ENCODE results near the gene MORN2.

Gene MORN2

DNA sequence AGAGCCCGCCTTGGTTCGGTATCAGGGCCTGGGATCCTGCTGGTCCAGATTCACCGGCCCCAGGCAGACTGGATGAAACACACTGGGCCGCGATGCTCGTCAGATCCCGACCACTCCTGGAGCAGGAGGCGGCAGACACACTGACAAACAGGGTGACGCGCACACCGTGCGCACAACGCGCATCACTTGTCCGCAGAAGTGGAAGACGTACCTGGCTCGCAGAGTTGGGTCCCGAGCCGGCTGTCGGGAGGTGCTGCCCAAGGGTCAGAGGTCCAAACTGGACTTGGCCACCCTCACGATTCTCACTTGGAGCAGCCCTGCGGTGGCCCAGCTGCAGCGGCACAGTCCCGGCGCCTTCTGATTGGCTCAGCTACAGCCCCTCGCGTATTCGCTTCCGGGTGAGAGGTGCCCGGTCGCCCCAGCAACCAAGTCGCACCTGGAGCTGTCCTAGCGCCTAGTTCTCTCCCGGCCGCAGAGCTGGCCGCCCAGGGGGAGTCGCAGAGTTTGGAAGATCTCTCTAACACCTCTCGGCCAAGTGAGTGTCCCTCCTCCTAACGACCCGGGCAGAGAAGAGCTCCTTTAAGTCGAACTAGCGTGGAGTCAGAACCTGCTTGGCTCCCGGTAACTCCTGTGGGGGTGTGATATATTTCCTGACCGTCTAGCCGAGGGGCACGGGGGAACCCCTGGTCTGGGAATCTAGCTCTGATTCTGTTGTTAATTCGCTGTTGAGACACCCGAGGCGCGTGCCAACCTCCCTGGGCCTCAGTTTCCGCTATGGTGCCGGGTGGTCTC lies at the start of gene MORN2, which contains the start of gene DHX57:
MORN2 (plus strand) TSS at position 401 of the 792 bp plus-strand sequence.
DHX57 (minus strand) TSS at position 359 of the 792 bp plus-strand sequence. CDS start 7,529 bp downstream, outside the sequence.
- peak; percentile 51 for DNase-seq

GRCh38 chr2:38827539-38828145 lies 48.1 kb upstream of the MORN2 start:
- DNase-seq = peak; percentile 31

DNA sequence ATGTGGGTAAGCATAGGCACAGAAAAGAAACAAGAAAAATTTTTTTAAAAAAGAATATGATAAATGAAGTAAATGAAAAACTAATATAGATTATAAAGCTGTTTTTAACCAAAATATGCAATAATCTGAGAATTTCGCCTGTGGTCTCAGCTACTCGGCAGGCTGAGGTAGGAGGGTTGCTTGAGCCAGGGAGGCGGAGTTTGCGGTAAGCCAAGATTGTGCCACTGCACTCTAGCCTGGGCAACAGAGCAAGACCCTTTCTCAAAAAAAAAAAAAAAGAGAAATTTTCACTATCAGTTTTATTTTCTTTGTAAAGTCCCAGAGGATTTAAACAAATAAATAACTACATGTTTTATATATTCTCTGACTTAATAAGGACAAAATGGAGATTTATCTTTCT lies 47.3 kb upstream of the MORN2 start:
- DNase-seq = no peak

DNA sequence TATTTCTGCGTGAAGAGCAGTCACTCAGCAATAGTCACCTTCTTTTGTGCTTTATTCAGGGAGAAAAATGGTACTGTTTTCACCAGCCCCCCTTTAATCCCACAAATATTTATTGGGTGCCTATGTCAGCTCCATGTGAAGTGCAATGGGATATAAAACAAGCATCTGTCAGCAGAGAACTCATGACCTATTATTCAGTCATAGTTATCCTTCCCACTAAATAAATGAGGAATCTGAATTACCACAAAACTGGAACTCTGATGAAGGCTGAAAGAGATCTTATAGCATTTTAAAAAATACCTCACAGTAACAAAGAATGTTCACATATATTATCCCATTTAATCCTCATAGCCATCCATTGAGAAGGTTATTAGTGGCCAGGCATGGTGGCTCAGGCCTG lies 45.8 kb upstream of the MORN2 start:
- no peak for DNase-seq

DNA sequence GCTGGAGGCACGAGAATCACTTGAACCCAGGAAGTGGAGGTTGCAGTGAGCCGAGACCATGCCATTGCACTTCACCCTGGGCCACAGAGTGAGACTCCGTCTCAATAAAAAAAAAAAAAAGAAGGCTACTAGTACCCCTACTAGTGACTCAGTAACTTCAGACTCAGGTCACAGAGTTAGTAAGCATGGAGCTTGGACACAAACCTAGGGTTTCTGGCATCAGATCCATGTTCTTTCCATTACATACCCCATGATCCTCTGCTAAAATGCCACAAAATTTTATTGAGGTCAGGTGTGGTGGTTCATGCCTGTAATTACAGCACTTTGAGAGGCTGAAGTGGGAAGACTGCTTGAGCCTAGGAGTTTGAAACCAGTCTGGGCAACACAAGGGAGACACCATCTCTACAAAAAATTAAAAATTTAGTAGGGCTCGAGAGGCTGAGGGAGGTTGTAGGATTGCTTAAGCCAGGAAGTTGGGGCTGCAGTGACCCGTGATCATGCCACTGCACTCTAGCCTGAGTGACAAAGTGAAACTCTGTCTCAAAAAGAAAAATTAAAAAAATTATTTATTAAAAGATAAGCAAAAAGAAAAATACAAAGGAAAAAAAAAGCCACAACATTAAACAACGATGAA lies 45.1 kb upstream of the MORN2 start:
- DNase-seq = no peak

DNA sequence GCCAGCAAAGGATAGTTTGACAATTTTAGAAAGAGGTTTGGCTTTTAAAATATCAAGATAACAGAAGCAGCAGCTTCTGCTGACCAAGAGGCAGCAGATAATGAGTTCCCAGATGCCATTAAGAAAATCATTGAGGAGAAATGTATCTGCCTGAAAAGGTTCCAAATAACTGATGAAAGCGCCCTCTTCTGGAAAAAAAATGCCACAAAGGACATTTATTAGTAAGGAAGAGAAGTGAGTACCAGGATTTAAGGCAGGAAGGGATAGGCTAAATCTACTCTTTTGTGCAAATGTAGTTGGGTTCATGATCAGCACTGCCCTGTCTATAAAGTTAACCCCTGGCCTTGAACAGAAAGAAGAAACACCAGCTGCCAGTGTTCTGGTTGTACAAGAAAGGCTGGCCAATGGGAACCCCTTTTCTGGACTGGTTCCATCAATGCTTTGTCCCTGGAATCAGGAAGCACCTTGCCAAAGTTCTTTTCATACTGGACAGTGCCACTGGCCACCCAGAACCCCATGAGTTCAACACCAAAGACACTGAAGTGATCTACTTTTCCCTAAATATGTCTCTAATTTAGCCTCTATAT lies 40.7 kb upstream of the MORN2 start:
- DNase-seq = no peak

DNA sequence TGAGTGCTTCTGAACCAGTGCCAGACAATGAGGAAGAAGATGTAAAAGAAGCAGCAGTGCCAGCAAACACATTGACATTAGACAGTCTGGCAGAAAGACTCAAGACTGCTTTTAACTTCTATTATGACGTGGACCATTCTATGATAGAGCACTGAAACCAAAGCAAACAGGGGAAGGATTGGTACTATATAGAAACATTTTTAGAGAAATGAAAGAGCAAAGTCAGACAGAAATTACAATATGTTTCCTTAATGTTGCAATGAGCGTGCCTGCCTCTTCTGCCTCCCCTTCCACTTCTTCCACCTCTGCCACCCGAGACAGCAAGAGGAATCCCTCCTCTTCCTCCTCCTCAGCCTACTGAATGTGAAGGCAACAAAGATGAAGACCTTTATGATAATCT lies 39.8 kb upstream of the MORN2 start:
- no peak for DNase-seq

DNA sequence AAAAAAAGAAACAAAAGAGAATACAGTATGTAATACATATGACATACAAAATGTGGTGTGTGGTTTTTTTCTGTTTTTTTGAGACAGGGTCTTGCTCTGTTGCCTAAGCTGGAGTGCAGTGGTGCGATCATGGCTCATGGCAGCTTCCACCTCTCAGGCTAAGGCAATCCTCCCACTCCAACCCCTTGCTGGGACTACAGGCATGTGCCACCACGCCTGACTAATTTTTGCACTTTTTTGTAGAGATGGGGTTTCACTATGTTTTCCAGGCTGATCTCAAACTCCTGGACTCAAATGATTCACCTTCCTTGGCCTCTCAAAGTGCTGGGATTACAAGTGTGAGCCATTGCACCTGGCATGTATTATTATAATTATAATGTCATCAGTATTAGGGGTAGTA lies 39.0 kb upstream of the MORN2 start:
- no peak for DNase-seq

GRCh38 chr2:38850045-38850444 lies 25.7 kb upstream of the MORN2 start:
- no peak for DNase-seq

DNA sequence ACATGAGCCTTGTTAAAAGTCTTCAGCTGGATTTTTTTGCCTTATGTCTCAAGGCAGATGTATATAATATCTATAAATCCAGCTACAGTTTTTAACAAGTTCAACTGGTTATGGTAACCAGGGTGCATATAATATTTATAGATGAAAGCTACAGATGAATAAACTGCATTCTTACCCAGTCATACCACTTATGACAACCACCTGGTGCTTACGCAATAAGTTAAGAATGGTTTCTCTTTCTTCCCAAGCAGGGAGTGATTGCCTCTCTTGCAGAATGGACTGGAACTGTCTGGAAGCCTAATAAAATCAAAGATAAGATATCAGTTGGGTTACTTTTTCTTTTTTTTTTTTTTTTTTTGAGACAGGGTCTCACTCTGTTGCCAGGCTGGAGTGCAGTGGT lies 19.6 kb upstream of the MORN2 start:
- DNase-seq = no peak

- no peak for DNase-seq
Observed at GRCh38 chr2:38862476-38862875, 13.3 kb upstream of the MORN2 start.

DNA sequence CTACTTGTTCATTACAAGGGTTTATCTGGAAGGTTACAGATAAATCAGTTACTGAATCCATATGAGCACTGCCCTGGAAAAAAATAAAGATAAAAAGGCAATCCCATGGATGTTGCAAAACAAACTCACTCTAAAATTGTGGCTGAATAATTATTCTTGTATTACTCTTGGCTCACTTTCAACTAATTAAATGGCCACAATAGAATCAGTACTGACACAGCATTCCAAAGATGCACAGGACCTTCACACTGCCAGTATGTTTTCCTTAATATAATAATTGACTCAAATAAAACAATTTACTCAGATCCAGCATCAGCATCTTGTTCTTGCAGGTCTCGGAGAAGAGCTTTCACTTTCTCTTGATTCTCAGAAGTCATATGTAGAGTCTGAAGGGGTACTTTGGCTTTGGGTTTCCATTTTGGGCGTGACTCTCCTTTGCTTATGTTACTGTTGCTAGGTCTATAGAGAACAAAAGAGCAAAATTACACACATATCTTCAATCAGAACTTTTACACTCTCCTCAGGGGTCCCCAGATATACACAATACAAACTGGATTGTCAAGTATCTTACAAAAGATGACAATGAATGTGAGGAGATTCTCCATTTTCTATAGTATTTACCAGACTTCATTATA lies 12.6 kb upstream of the MORN2 start:
- DNase-seq = no peak

DNA sequence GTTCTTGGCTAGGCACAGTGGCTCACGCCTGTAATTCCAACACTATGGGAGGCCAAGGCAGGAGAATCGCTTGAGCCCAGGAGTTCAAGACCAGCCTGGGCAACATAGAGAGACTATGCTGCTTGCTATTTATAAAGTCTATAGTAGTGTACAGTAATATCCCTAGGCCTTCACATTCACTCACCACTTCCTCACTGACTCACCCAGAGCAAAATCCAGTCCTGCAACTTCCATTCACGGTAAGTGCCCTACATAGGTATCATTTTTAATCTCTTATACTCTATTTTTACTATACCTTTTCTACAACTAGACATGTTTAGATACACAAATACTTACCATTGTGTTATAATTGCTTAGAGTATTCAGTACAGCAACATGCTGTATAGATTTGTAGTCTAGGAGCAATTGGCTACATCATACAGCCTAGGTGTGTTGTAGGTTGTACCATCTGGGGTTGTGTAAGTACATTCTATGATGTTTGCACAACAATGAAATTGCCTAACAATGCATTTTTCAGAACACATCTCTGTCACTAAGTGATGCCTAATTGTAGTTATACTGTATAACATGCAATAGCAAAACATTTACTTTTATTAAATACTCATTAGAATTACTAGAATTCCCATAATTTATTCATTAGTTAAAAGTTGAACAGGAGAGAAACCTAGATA lies 8.9 kb upstream of the MORN2 start:
- DNase-seq = no peak

DNA sequence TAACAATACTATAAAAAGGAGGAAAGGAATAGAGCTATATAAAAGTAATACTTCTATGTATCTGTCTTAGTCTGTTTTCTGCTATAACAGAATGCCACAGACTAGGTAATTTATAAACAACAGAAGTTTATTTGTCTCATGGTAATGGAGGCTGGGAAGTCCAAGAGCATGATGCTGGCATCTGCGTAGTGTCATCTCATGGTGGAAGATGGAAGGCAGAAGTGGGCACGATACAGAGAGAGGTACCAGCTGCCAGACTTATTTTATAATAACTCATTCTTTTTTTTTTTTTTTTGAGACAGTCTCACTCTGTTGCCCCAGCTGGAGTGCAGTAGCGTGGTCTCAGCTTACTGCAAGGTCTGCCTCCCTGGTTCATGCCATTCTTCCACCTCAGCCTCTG lies 4.3 kb upstream of the MORN2 start:
- no peak for DNase-seq

- no peak for DNase-seq
Observed at GRCh38 chr2:38873763-38874162, 2.0 kb upstream of the MORN2 start.

DNA sequence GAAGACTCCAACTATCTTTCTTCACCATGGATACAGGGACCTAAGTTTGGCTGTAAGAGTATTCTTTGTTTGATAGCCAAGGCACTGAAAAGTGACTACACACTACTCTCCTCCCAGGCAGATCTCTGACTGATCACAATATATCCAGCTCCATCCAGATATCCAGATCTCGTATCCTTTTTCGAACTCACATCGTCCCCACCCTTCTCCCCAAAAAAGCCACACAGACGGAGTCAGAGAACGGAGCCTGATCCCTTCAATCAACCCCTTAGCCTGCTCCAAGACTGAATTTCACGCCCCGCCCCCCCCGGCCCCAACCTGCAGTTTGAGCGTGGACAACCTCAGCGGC lies 575 bp upstream of the MORN2 start:
- DNase-seq = no peak

GRCh38 chr2:38876407-38876806 lies 631 bp downstream of the MORN2 start:
- no peak for DNase-seq

DNA sequence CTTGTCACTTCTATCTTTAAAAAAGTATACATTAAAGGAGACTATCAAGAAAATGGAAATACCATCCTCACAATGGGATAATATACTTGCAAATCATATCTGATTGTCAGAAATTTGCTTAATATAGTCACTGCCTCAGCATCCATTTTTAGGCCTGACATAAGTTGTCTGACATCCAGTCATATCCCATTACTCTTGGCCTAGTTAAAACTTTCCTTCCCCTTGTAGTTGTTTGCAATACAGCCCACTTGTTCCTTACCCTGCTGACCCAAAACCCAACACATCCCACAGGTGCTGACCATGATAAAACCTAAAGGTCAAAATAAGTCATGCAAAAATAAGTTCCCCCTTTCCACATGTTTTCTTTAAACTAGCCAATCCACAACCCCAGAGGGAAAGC lies 10.3 kb downstream of the MORN2 start:
- no peak for DNase-seq

GRCh38 chr2:38887347-38887746 lies 11.6 kb downstream of the MORN2 start:
- DNase-seq = no peak

DNA sequence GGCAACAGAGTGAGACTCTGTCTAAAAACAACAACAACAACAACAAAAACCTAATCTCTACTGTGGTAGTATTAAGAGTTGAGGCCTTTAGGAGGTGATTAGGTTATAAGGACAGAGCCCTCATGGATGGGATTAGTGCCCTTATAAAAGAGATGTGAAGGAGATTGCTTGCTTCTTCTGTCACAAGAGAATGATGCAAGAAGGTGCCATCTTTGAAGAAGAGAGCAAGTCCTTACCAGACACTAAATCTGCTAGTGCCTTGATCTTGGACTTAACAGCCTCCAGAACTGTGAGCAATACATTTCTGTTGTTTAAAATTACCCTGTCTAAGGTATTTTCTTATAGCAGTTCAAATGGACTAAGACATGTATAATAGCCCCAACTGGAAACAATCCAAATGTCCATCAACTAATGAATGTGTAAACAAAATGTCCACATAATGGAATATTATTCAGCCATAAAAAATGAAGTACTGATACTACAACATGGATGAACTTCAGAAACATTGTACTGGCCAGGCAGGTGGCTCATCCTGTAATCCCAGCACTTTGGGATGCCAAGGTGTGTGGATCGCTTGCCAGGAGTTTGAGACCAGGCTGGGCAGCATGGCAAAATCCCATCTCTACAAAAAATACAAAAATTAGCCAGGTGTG lies 12.3 kb downstream of the MORN2 start:
- DNase-seq = no peak

GRCh38 chr2:38889045-38889444 lies 13.3 kb downstream of the MORN2 start:
- DNase-seq = no peak

- DNase-seq = no peak
Observed at GRCh38 chr2:38889575-38889974, 13.8 kb downstream of the MORN2 start, which contains the start of gene ARHGEF33. TSS of gene ARHGEF33 (plus strand) at chr2:38889875. CDS start at chr2:38919448, 29,573 bp downstream.

All from GDM1 (cell line).